HG03521 (cell line): ENCODE results near the gene KIRREL3.

Source experiments
- ATAC-seq: cut with Tn5 transposase; IDR thresholded peaks from one replicate; pipeline ENCODE4 v1.9.1; 2021; ENCODE audit warnings: mild to moderate bottlenecking, moderate library complexity; ENCODE audit not compliant: unreplicated experiment

The KIRREL3 gene

GRCh38 chr11:126416542-126417090 is 584.0 kb downstream of the KIRREL3 start:
- ATAC-seq: peak; percentile 90

DNA sequence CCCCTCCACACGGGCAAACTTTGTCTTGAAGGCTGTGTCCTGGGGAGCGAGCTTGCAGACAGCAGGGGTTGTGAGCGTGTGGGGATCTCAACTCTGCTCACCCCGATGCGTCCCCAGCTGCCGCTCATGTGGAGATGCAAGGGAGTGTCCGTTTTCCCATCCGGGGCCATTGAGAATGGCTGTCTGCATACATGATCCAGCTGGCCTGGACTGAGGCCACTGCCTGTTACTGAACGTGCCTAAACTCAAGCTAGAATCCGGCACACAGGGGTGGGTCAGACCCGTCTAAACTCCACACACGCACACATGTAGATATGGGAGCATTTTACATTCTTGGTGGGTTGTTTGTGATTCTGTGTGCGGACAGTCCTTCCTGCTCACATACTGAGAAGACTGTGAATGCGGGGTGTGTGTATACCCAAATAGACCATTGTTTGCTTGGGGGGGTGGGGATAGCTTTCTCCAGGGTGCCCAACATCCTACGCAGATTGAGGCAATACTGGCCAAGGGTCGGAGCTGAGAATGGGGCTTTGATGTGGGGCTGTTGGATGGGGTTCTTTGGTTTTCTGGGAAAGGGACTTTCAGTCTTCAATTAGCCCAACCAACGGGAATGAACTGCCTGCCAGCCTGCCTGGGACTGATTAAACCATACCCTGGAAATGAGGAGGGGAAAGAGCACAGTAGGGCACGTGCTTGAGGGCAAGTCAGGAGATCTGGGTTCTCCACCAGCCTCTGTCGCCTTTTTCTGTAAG is 584.7 kb downstream of the KIRREL3 start:
- ATAC-seq: no peak

GRCh38 chr11:126415128-126415527 is 585.4 kb downstream of the KIRREL3 start:
- no peak for ATAC-seq

- no peak for ATAC-seq
Measured at GRCh38 chr11:126414615-126415014, 586.0 kb downstream of the KIRREL3 start.

- ATAC-seq: no peak
Measured at GRCh38 chr11:126413843-126414405, 586.6 kb downstream of the KIRREL3 start.

GRCh38 chr11:126413426-126413825 is 587.1 kb downstream of the KIRREL3 start:
- ATAC-seq: no peak

DNA sequence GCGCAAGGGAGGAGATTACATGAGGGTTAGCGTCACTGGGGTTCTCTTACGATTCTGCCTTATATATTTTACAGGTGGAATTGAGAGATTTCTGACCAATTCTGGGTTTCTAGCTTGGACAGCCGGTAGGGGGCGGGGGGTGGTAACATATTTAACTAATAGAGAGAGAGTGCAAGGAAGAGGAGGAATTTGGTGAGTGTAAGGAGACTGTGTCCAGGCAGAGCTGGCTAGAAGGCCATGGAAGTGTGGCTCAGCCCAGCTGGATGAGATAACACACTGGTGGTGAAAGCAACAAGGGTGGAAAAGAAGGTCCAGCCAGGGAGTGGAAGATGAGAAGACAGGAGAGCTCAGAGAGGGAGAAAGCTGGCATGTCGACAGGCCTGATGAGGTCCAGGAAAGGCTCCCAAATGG is 588.6 kb downstream of the KIRREL3 start:
- ATAC-seq: no peak

DNA sequence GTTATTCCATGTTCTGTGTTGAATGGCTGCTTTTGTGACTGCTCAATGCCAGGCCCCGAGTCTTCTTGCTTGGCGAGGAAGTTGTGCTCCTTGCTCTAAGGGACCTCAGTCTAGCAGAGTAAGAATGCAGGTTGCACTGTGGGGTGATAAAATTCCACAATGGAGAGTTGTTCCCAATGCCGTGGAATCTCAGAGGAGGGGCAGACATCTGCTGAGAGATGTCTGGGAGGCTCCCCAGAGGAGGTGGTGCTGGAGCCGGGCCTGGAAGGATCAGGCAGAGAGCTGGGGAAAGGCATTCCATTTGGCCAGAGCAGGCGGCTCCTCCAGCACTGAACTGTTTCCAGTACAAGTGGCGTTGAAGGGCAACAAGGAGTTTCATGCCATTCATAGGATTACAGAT is 589.9 kb downstream of the KIRREL3 start:
- no peak for ATAC-seq

GRCh38 chr11:126409620-126409985 is 591.0 kb downstream of the KIRREL3 start:
- ATAC-seq: no peak

GRCh38 chr11:126408901-126409619 is 591.5 kb downstream of the KIRREL3 start:
- ATAC-seq: no peak

DNA sequence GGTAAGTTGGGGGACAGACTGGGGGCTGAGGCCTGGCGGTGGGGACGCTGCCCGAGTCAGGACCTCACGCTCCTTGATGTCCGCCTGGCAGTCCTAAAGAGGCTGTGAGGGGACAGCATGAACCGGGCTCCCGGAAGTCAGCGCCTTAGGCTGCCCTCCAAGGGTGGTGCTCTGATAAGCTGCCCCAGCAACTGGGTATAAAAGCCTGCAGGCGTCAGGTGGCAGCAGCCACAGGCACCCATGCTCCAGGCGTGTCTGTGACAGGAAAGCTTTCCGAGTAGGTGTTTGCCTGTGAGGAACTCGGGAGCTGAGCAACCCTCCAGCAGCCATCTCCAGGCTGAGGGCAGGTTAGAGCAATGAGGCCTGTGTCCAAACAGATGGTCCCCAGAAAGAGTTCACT is 592.1 kb downstream of the KIRREL3 start:
- ATAC-seq: no peak

DNA sequence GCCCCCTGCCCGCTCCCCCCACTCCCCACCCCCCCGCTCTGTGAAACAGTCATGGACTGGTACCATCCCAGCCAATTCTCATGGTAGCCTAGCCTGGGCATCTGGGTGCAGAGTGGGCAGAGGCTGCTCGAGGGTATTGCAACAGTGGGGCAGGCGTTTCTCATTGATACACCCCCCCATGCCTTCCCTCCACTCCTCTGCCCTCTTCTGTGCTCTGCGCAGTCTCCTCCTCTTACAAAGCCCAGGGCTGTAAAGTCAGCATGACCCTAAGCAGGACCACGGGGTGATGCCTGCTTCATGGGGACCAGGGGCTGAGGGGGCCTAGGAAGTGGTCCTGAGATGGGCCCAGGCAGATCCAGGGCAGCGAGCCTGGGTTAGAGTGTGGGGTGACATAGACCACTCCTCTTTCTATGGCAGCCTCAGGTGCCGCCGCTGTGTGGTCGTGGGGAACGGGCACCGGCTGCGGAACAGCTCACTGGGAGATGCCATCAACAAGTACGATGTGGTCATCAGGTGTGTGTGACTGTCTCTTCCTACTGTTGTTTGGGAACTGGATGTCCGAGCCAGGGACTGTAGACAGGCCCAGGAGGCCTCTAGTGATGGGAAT is 592.8 kb downstream of the KIRREL3 start:
- ATAC-seq: no peak

- no peak for ATAC-seq
Measured at GRCh38 chr11:126407101-126407521, 593.5 kb downstream of the KIRREL3 start.

DNA sequence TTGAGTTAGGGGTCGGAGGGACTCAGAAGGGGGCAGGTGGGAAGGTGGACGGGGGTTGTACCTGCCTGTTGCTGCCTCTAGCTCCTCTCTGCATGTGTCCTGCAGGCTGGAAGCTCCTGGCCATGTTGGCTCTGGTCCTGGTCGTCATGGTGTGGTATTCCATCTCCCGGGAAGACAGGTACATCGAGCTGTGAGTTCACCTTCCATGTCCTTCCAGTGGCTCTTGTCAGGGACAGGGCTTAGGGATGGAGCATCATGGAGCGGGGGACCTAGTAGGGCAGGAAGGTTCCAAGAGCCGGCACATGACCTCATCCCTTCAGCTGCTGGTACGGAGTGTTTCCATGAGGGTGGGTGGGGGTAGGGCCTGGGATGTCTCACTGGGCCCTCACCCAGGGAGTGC is 594.2 kb downstream of the KIRREL3 start:
- ATAC-seq: no peak

DNA sequence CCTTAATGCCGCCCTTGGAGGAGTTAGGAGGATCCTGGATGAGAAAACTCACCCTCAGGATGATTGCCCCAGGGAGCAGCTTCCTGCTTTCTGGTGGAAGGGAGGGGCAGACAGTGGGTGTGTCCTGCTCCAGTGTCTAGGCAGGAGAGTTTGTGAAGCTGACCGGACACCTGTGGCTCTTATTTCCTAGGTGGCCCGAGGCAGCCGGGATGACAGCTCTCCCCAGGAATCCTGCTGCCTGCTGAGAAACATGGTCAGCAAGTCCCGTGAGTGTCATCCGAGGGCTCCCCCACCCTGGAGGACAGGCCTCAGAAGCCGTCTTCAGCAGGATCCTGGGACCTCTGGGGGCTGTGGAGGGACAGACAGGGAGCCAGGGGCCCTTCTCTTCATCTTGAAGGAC is 594.7 kb downstream of the KIRREL3 start:
- ATAC-seq: no peak

GRCh38 chr11:126405374-126405773 is 595.2 kb downstream of the KIRREL3 start:
- no peak for ATAC-seq

GRCh38 chr11:126404367-126404766 is 596.2 kb downstream of the KIRREL3 start:
- no peak for ATAC-seq

DNA sequence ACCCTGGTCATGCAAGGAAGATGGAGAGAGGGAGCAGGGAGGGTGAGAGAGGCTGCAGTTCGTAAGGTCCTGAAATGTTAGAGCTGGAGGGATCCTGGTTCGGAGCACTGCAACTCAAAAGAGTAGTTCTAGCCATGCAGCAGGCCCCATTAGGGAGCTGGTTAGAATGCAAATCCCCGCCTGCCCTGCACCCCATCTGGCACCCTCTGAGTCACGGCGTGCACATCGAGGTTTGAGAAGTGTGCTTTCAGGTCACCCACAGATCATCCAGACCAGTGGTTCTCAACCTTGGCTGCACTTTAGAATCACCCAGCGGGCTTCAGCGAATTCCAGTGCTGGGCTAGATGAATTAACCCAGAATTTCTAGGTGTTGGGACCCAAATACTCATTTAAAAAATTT is 596.9 kb downstream of the KIRREL3 start:
- ATAC-seq: peak; percentile 94

GRCh38 chr11:126403022-126403581 is 597.5 kb downstream of the KIRREL3 start:
- no peak for ATAC-seq

DNA sequence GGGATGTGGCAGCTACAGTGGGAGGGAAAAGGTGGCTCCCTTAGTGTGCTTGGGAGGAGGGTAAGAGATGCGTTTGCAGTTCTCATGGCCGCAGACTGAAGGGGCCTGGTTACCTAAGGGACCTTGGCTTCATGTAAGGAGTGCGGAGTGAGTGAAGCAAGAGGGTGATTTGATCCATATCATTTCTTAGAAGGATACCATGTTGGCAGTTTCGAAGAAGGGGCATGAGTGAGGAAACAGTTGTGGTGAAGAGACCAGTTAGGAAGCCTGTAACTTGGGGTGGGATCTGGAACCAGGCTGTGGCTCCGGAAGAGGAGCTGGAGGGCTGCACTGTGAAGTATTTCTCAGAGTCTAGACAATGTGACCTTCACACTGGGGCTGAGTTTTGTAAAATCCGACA is 600.1 kb downstream of the KIRREL3 start:
- ATAC-seq: no peak

DNA sequence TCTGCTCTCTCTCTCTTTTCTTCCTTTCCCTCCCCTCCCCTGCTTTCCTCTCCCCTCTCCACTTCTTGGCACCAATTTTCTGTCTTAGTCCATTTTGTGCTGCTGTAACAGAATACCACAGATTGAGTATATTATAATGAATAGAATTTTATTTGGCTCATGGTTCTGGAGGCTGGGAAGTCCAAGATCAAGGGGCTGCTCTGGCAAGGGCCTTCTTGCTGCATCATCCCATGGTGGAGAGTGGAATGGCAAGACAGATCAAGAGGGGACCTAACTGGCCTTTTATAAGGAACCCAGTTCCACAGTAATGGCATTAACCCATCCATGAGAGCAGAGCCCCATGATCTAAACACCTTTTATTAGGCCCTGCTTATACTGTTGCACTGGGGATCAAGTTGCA is 600.6 kb downstream of the KIRREL3 start:
- no peak for ATAC-seq
